H9 (cell line): ENCODE results near the gene ACBD6. TPM values are rescaled to one million over a fixed set of nuclear protein-coding genes. Genes with fewer than 3 reads are reported as not detected.
A peak's percentile ranks its signal among the peaks of the same experiment; 100 is the strongest.

Experiments used
- DNase-seq: peaks from one replicate; pipeline ENCODE4 v3.0.0-alpha.2; 2017
- H2AFZ ChIP-seq: one replicate; pipeline ENCODE4 v1.6.1; 2013; ENCODE audit warnings: mild to moderate bottlenecking, low read length, control low read depth, moderate library complexity
- H2AK5ac ChIP-seq: 2 replicates; pipeline ENCODE4 v1.6.1; 2013; ENCODE audit warnings: low read length, control low read depth, mixed read lengths; ENCODE audit not compliant: insufficient read length
- H2BK120ac ChIP-seq: one replicate; pipeline ENCODE4 v1.6.1; 2013; ENCODE audit warnings: low read depth, mild to moderate bottlenecking, low read length, control low read depth, inconsistent platforms; ENCODE audit not compliant: poor library complexity, severe bottlenecking
- H2BK12ac ChIP-seq: 2 replicates; pipeline ENCODE4 v1.6.1; 2013; ENCODE audit warnings: low read length, control low read depth, mixed read lengths, low read depth; ENCODE audit not compliant: insufficient read length
- H2BK15ac ChIP-seq: 2 replicates; pipeline ENCODE4 v1.6.1; 2013; ENCODE audit warnings: low read depth, low read length, control low read depth
- H2BK20ac ChIP-seq: one replicate; pipeline ENCODE4 v1.6.1; 2013; ENCODE audit warnings: low read depth, mild to moderate bottlenecking, low read length, control low read depth, inconsistent platforms; ENCODE audit not compliant: poor library complexity, severe bottlenecking
- H2BK5ac ChIP-seq: 2 replicates; pipeline ENCODE4 v1.6.1; 2013; ENCODE audit warnings: low read length, control low read depth, mixed read lengths; ENCODE audit not compliant: insufficient read length
- H3K14ac ChIP-seq: 2 replicates; pipeline ENCODE4 v1.6.1; 2013; ENCODE audit warnings: low read length, control low read depth; ENCODE audit not compliant: insufficient read depth
- H3K18ac ChIP-seq: 2 replicates; pipeline ENCODE4 v1.6.1; 2013; ENCODE audit warnings: low read depth, mild to moderate bottlenecking, mixed read lengths, low read length, control low read depth; ENCODE audit not compliant: insufficient read length
- H3K23ac ChIP-seq: 2 replicates; pipeline ENCODE4 v1.6.1; 2013; ENCODE audit warnings: low read length, control low read depth, mixed read lengths, low read depth; ENCODE audit not compliant: insufficient read length
- H3K23me2 ChIP-seq: 2 replicates; pipeline ENCODE4 v1.6.1; 2013; ENCODE audit warnings: low read depth, mild to moderate bottlenecking, mixed read lengths, low read length, control low read depth; ENCODE audit not compliant: insufficient read length, poor library complexity, severe bottlenecking
- H3K27ac ChIP-seq: 2 replicates; pipeline ENCODE4 v1.5.1; 2013; ENCODE audit warnings: low read length, control low read depth, mixed read lengths, low read depth; ENCODE audit not compliant: insufficient read length
- H3K27me3 ChIP-seq: 2 replicates; pipeline ENCODE4 v1.6.1; 2013; ENCODE audit warnings: low read length, control low read depth, inconsistent platforms; ENCODE audit not compliant: insufficient read depth
- H3K4ac ChIP-seq: 2 replicates; pipeline ENCODE4 v1.6.1; 2013; ENCODE audit warnings: low read depth, mild to moderate bottlenecking, control low read depth, inconsistent platforms, low read length, moderate library complexity
- H3K4me1 ChIP-seq: 2 replicates; pipeline ENCODE4 v1.6.1; 2013; ENCODE audit warnings: low read length, control low read depth, inconsistent platforms; ENCODE audit not compliant: insufficient read depth
- H3K4me2 ChIP-seq: 2 replicates; pipeline ENCODE4 v1.6.1; 2013; ENCODE audit warnings: low read length, control low read depth, mixed read lengths; ENCODE audit not compliant: insufficient read length, insufficient read depth
- H3K56ac ChIP-seq: 2 replicates; pipeline ENCODE4 v1.6.1; 2013; ENCODE audit warnings: low read depth, mild to moderate bottlenecking, mixed read lengths, low read length, control low read depth; ENCODE audit not compliant: insufficient read length
- H3K79me1 ChIP-seq: 2 replicates; pipeline ENCODE4 v1.6.1; 2013; ENCODE audit warnings: low read depth, mild to moderate bottlenecking, moderate library complexity, low read length, control low read depth, inconsistent platforms; ENCODE audit not compliant: insufficient read depth, poor library complexity, severe bottlenecking
- H3K79me2 ChIP-seq: 2 replicates; pipeline ENCODE4 v1.6.1; 2013; ENCODE audit warnings: low read length, control low read depth, inconsistent platforms; ENCODE audit not compliant: insufficient read depth
- H3K9ac ChIP-seq: 2 replicates; pipeline ENCODE4 v1.6.1; 2013; ENCODE audit warnings: low read length, control low read depth, mixed read lengths; ENCODE audit not compliant: insufficient read length; ENCODE audit errors: extremely low read depth
- H3K9me3 ChIP-seq: one replicate; pipeline ENCODE4 v1.6.1; 2013; ENCODE audit warnings: low read depth, low read length, inconsistent platforms; ENCODE audit not compliant: control insufficient read depth
- H3T11ph ChIP-seq: one replicate; pipeline ENCODE4 v1.6.1; 2013; ENCODE audit warnings: mild to moderate bottlenecking, low read length, control low read depth, inconsistent platforms
- H4K20me1 ChIP-seq: one replicate; pipeline ENCODE4 v1.6.1; 2013; ENCODE audit not compliant: control insufficient read depth, insufficient read length, insufficient read depth
- H4K5ac ChIP-seq: 2 replicates; pipeline ENCODE4 v1.6.1; 2013; ENCODE audit warnings: low read depth, mild to moderate bottlenecking, mixed read lengths, low read length, control low read depth; ENCODE audit not compliant: insufficient read length
- H4K8ac ChIP-seq: replicated peaks from 2 replicates; pipeline ENCODE4 v1.6.1; 2013; ENCODE audit warnings: low read length, control low read depth, mixed read lengths, low read depth; ENCODE audit not compliant: insufficient read length
- H4K91ac ChIP-seq: 2 replicates; pipeline ENCODE4 v1.6.1; 2013; ENCODE audit warnings: low read depth, mild to moderate bottlenecking, moderate library complexity, mixed read lengths, low read length, control low read depth; ENCODE audit not compliant: insufficient read length
- H3K27ac Mint-ChIP-seq, 3 experiments: 2 replicates in 2 of 3; 3 replicates in 1 of 3; pipeline ENCODE4 v1.8.0; 2020 to 2021; ENCODE audit warnings: mixed read lengths in 3 of 3, mild to moderate bottlenecking in 1 of 3, moderate library complexity in 1 of 3
- H3K27me3 Mint-ChIP-seq: 2 replicates; pipeline ENCODE4 v1.8.0; 2021; ENCODE audit warnings: low read depth, mild to moderate bottlenecking, moderate library complexity, mixed read lengths
- H3K36me3 Mint-ChIP-seq, 3 experiments: 2 replicates in 2 of 3; 3 replicates in 1 of 3; pipeline ENCODE4 v1.8.0; 2020 to 2021; ENCODE audit warnings: low read depth in 3 of 3, mixed read lengths in 3 of 3; ENCODE audit not compliant: insufficient read depth in 1 of 3
- H3K4me1 Mint-ChIP-seq, 2 experiments: 2 replicates each; pipeline ENCODE4 v1.8.0; 2020; ENCODE audit warnings: mixed read lengths in 2 of 2
- H3K4me3 Mint-ChIP-seq, 2 experiments: 2 replicates in 1 of 2; 3 replicates in 1 of 2; pipeline ENCODE4 v1.8.0; 2020 to 2021; ENCODE audit warnings: mild to moderate bottlenecking in 2 of 2, mixed read lengths in 2 of 2, moderate library complexity in 1 of 2
- H3K9me3 Mint-ChIP-seq, 2 experiments: 2 replicates in 1 of 2; 3 replicates in 1 of 2; pipeline ENCODE4 v1.8.0; 2020; ENCODE audit warnings: mild to moderate bottlenecking in 2 of 2, mixed read lengths in 2 of 2, moderate library complexity in 1 of 2
- WGBS: extraction: QIAGEN DNeasy Blood & Tissue Kit; methylation state at CpG from one replicate; pipeline ENCODE4 v1.1.7; 2013; ENCODE audit warnings: missing lambda C conversion rate, low lambda C conversion rate, mixed read lengths; ENCODE audit not compliant: insufficient read length; ENCODE audit errors: extremely low coverage; 5-methylcytosine and 5-hydroxymethylcytosine counted together
- total RNA-seq: library from RNA; stranded (reverse); gene quantifications from 2 replicates; pipeline ENCODE4 v1.2.1, GENCODE V29; 2021
- TF ChIP-seq, protein P1 (sequence below): fragments of 200-600 bp; sonication (generic); conservative IDR thresholded peaks from 3 replicates; pipeline ENCODE4 v1.8.0; 2021; ENCODE audit warnings: antibody characterized with exemption, mild to moderate bottlenecking

ACBD6 gene
- total RNA-seq, 1 experiment from 2014 or later, result 51.4 TPM

DNA sequence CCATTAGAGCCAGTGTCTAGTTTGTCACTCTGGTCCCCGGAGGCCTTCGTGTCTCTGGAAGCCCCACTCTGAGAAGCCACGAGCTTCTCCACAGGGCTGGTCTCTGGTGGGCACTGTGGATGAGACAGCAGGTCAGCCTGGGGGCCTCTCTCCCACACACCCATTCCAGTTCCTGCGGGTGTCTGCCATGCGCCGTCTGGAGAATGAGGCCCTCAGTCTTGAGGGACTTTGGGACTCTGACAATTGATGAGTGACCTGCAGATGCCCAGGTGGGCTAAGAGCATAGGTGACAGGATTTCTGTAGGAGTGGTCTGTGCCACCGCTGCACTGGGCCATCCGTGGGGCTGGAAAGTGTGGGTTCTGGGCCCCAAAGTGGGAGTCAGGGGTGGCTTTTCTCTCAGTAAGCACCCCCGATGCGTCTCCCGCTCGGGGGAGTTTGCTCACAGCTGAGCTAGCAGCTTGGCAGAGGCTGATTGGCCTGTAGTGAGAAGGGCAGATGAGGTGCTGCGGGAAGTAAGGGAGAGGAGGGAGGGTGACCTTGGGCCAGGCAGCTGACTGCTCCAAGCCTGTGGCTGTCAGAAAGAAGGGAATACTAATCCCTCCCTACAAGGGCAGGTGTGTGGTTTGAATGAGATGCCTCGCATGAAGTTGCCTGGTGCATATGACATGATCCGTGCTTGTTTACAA lies 245.9 kb downstream of the ACBD6 start:
- Mint-ChIP-seq H3K9me3 (no peaks in the 10 kb centered on the region), H3K27ac (peak overlapping the region in 2 of 3 experiments; percentile 87 to 89; a peak in 5 of 7 replicates), H3K4me3 (no peak overlapping the region), H3K4me1 (peaks cover 22 to 43% of the 10 kb centered on the region in 2 experiments), H3K27me3 (peaks cover 3% of the 10 kb centered on the region), H3K36me3 (peaks cover 0 to 1% (median 0%) of the 10 kb centered on the region in 3 experiments; a peak in 1 of 7 replicates)
- H3K79me1 ChIP-seq, result no peaks in the 10 kb centered on the region
- H2AFZ ChIP-seq, result no peak overlapping the region
- no CpG with 5 or more reads among the region's 15 CpGs for WGBS
- H3K4me2 ChIP-seq, result no peak overlapping the region
- H2BK15ac ChIP-seq, result no peak overlapping the region
- no peak overlapping the region for H3K23ac ChIP-seq
- H4K20me1 ChIP-seq, result no peaks in the 10 kb centered on the region
- H2BK5ac ChIP-seq, result no peak overlapping the region
- no peak overlapping the region for H2AK5ac ChIP-seq
- no peak overlapping the region for H4K5ac ChIP-seq
- no peaks in the 10 kb centered on the region for H3K23me2 ChIP-seq
- no peak for DNase-seq
- H4K91ac ChIP-seq, result no peak overlapping the region
- no peak overlapping the region for H2BK20ac ChIP-seq
- no peak overlapping the region for H4K8ac ChIP-seq
- H3K4me1 ChIP-seq, result no peaks in the 10 kb centered on the region; the same call in 1 of the 2 replicates
- no peak overlapping the region for H3K18ac ChIP-seq
- H3K79me2 ChIP-seq, result no peaks in the 10 kb centered on the region
- no peak overlapping the region for H3K27ac ChIP-seq
- H3K56ac ChIP-seq, result no peak overlapping the region
- no peak overlapping the region for H3K9ac ChIP-seq
- no peak overlapping the region for H3K4ac ChIP-seq
- H2BK12ac ChIP-seq, result no peak overlapping the region
- no peak overlapping the region for H3T11ph ChIP-seq
- H3K14ac ChIP-seq, result no peak overlapping the region; the same call in 1 of the 2 replicates
- H2BK120ac ChIP-seq, result no peak overlapping the region
- no peaks in the 10 kb centered on the region for H3K9me3 ChIP-seq
- H3K27me3 ChIP-seq, result no peaks in the 10 kb centered on the region
- TF ChIP-seq, protein P1, sequence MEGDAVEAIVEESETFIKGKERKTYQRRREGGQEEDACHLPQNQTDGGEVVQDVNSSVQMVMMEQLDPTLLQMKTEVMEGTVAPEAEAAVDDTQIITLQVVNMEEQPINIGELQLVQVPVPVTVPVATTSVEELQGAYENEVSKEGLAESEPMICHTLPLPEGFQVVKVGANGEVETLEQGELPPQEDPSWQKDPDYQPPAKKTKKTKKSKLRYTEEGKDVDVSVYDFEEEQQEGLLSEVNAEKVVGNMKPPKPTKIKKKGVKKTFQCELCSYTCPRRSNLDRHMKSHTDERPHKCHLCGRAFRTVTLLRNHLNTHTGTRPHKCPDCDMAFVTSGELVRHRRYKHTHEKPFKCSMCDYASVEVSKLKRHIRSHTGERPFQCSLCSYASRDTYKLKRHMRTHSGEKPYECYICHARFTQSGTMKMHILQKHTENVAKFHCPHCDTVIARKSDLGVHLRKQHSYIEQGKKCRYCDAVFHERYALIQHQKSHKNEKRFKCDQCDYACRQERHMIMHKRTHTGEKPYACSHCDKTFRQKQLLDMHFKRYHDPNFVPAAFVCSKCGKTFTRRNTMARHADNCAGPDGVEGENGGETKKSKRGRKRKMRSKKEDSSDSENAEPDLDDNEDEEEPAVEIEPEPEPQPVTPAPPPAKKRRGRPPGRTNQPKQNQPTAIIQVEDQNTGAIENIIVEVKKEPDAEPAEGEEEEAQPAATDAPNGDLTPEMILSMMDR, result no peak
